Testis (tissue), 2 donors: Measurements from ENCODE around the gene ARRB2.

Experiments used
- CTCF ChIP-seq, 3 experiments: fragments of 450-650 bp in 2 of 3; fragments of 200-600 bp in 1 of 3; sonication (generic) in 1 of 3; IDR thresholded peaks; one replicate each; pipeline ENCODE4 v1.5.1; 2016 to 2019; ENCODE audit warnings: antibody characterized with exemption in 3 of 3, mild to moderate bottlenecking in 2 of 3, moderate library complexity in 1 of 3
- POLR2A ChIP-seq: fragments of 450-650 bp; IDR thresholded peaks from one replicate; pipeline ENCODE4 v1.6.1; 2017; ENCODE audit warnings: antibody characterized with exemption, mild to moderate bottlenecking, moderate library complexity

GRCh38 chr17:4717791-4718190, 7.4 kb downstream of the ARRB2 start:
- TF ChIP-seq POLR2A, result no peak
- TF ChIP-seq CTCF (IDR thresholded peaks at IDR 0.05), result no peak
